IPS-NIHi7 (cell line): ENCODE data around the gene TMEM208.
A peak's percentile ranks its signal among the peaks of the same experiment; 100 is the strongest.

Experiments used
- DNase-seq: peaks from one replicate; pipeline ENCODE4 v3.0.0; 2012; ENCODE audit warnings: mixed read lengths; ENCODE audit errors: extremely low spot score

TMEM208 gene

DNA sequence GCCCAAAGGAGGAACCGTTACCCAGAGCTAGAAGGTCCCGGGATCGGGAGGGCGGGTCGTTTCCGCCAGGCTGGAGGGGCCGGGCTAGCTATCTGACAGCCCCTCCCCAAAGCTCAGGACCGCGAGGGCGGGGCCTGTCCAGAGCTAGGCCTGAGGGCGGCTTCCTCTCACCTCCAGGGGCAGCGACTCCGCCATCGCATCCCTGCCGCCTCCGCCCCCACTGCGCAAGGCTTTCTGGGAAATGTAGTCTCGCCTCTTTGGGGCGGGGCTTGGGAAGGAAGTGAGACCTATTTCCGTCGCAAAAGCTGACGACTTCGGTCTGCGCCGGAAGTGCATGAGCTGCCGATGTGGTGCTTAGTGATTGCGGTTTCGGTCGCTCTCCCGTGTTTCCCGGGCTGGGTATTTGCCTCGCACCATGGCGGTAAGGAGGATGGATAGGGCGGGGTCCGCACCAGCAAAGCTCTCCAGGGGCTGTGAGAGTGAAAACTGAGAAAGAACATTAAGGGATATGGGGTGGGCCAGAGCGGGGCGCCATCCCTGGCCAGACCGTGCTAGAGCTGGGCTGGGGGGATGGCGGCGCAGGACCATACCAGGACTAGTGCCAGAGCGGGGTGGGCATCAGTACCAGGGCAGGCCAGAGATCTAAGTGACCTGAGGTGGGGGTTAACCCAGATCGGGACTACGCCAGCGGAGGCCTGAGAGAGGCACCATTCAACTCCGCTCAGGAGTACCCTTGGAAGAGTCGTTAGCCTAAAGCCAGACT is at the start of gene TMEM208:
TSS of gene TMEM208 (plus strand) at position 327 of the 763 bp plus-strand sequence. CDS start at position 416, 89 bp downstream.
- peak; percentile 100 for DNase-seq

DNA sequence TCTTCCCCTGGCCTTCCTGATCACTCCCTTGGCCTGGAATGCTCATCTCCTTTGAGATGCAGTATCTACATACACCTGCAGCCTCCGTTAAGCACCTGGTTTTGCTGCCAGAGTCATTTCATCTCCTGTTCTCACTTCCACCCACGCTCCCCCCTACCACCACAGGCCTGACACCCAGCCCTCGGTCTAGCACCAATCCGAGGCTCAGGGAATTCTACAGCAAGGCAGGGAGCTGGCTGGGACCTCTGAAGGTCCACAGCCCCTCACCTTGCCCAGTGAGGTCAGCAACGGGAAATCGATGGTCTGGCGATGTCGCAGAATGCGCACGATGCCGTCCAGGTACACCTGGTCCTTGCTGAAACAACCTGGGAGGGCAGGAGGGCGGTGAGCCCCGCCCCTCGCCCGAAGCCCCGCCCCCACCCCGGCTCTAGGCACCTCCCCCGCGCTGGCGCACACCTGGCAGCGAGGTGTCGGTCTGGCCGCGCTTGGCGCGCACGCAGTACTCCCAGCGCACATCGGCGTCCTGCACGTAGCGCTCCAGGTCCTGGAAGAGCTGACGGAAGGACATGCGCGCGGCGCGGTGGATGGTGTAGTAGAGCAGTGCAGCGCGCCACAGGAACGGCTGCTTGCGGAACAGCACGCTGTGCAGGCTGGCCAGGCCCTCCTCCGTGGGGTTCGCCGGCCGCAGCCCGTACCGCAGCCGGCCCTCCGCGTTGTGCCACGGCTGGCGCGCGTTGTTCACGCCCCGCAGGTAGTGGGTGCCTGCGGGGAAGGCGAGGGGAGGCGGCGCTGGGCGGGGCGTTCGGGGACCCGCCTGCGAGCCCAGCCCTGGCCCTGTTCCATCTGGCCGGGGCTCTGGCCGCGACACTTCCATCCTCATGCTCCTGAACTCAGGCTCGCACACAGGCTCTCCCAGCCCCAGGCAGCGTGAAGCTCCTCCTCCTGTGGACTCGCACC is 48.9 kb upstream of the TMEM208 start:
- peak; percentile 91 for DNase-seq

DNA sequence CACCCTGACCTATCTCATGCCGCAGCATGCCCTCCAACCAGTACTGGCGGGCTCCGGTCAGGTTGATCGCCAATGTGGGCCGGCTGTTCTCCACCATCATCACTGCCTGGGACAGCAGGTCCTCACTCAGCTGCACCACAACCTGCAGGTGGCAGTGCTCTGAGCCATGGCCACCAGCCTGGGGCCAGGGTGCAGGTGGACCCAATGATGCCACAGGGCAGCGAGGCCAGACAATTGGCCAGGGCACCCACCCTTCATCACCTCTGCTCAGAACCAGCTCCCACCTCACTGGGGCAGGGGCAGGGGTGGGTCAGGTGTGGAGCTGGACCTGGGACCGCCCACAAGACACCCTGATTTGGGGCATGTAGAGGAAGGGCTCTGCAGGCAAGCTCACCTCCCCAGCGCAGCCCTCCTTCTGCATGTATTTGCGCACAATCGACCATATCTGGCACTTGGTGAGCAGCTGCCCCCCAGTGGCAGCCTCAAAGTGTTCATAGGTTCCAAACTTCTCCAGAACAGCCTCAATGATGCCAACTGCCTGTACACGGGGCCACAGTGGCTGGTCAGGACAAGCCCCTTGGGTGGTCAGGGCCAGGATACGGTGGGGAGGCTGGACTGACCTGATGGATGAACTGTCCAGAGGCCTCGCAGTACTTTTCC is 47.4 kb upstream of the TMEM208 start:
- DNase-seq = no peak

DNA sequence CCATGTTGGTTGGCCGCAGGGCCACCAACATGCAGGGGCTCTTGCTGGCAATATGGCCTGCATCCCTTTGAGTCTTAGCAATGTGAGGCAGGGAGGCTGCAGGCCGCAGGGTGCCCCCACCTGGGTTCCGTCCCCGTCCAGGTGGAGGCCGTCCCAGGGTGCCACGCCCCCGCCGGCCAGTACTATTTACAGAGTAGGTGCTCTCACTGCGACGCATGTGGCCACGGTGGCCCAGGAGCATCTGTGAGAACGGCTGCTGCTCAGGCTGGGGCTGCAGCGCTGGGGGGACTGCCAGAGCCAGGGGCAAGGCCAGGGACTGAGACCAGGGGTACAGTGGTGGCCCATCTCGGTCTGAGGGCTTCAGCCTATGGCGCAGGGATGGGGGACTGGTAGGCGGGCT is 46.8 kb upstream of the TMEM208 start:
- no peak for DNase-seq

DNA sequence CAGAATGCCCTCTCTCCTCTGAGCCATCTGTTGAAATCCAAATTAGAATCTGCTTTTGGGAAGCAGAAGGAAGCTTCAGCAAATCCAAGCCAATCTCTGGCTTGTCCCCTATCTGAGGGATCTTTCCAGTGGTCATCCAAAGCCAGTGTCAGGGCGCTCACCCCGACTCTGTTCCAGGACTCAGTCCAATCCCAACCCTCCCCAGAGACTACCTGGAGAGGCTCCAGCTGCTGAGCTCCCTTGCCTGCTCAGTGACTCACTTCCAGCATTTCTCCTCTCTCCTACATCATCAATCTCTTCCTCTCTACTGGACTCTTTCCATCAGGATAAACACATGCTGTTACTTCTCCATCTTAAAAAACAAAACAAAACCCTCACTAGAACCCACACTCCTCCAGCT is 45.6 kb upstream of the TMEM208 start:
- DNase-seq = no peak

DNA sequence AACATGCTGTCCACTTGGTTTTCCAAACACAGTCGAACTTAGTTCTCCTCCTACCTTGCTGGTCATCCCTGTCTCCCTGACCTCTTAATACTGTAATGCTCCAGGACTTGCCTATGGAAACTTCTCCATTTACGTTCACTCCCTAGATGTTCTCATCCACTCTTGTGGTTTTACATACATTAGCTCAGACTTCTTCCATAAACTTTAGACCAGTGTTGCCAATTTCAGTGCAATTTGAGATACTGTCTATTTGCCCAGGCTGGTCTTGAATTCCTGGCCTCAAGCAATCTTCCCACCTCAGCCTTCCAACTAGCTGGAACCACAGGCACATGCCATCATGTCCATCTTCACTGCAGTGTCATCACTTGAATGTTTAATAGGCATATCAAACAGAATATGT is 44.6 kb upstream of the TMEM208 start:
- no peak for DNase-seq

DNA sequence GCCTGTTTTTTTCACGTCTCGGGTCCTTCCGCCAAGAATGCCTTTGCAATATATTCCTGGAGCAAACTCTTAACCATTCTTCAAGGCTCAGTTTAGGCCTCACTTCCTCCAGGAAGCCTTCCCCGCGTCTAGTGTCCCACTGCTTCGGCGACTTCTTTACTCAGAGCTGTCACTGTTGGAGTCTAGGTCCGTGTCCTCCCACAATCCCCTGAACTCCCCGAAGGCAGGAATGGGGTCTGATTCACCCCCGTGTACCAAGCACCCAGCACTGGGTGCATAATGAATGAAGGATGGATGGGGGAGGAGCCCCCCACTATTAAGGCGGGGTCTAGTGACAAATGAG is 43.7 kb upstream of the TMEM208 start:
- DNase-seq = no peak

DNA sequence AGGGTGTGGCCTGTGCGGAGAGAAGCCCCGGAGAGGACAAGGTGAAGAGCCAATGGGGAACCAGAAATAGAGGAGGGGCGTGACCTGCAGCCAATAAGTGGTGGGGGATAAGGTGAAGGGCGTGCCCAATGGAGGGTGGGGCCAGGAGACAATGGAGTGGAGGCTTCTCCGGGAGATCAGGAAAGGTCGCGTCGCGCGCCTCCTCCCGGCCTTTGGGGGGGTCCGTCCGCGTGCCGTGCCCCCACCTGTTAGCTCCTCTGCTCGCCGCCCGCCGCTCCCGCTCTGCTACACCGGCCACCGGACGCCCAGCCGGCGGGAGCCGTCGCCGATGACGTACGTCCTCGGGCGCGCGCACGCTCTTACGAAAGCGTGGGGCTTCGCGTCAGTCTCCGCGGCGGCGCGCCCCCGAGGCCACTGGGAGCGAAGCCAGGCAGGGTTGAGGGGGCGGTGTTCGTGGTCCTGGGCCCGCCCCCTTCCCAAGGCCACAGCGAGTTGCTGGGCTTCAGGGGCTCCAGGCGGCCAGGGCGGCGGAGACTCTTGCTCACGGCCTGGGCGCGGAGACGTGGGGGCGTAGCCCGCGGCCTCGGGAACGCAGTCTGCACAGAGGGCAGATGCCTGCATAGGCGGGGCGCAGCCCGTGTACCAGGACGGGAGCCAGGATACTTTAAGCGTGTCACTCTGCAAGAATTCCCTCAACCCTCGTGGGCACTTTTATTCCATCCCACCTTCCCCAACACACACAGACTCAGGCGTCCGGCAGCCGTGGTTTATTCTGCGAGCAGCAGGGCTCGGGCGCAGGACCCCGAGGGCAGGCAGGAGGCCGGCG is 43.1 kb upstream of the TMEM208 start, which contains the start of gene MATCAP1:
TSS of gene MATCAP1 (minus strand) at position 337 of the 826 bp plus-strand sequence. CDS start 3,353 bp downstream, outside the sequence.
- peak; percentile 98 for DNase-seq

DNA sequence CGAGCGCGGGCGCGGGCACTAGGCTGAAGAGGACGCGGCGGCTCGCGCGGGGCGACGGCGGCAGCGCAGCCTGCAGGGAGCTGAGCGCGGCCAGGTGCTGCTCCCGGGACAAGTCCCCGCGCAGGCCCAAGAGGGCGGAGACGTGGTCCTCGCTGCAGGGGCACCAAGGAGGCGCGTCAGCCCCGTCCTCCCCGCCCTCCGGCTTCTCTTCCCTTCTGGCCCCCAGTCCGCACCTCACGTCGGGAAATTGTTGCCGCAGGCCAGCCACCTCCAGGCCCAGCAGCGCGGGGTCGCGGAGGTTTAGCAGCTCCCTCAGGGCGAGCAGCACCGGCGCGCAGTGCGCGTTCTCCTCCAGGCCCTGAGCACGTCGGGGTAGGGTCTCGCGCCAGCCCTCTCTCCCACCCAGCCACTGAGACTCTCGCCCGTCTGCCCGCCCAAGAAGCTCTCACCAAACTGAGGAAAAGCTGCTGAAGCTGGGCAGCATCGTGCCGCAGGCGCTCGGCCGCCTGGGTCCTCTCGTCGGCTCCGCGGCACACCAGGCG is 42.4 kb upstream of the TMEM208 start:
- DNase-seq = no peak

DNA sequence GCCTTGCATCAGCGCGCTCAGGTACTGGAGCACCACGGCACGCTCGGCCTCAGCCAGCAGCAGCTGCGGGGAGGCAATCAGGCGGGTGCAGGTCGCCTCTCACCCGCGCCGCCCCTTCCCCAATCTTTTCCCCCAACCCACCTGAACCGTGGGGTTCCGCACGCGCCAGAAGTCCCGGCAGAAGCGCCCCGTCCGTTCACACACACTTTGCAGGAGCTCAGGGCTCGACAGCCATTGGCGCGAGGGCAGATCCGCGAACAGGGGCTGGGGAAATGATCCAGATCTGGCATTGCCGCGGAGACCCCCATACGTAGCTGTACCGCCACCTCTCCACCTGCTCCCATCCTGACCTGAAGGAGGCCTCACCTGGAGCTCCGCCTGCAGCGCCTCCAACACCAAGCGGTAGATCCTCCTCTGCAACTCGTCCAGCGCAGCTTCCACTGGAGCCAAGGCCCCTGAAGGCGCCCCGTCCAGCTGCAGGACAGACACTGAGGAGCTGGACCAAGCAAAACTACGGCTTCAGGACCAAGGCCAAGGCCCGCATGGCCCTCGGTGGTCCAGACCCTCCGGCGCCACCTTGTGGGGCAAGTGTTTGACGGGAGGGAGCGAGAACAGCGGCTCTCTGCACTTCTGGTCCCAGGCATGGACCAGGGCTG is 41.8 kb upstream of the TMEM208 start:
- peak; percentile 79 for DNase-seq

DNA sequence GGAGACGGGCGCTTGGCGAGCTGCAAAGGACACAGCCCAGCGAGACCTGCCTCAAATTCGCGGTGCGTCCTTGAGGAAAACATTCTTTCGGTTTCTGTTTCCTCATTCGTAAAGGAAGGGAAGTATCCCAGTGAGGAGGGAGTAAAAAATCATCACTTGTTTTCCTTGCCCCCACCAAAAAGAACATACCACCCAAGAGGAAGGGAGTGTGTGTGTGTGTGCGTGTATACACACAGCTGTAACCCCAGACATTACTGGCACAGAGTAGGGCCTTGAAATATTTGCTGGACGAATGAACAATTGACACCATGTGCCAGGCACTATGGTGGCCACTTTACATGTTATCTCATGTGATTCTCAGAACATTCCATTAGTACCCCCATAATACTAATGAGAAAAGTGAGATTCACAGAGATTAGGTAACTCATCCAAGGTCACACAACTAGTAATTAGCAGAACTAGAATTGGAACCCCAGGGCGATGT is 41.2 kb upstream of the TMEM208 start:
- no peak for DNase-seq

DNA sequence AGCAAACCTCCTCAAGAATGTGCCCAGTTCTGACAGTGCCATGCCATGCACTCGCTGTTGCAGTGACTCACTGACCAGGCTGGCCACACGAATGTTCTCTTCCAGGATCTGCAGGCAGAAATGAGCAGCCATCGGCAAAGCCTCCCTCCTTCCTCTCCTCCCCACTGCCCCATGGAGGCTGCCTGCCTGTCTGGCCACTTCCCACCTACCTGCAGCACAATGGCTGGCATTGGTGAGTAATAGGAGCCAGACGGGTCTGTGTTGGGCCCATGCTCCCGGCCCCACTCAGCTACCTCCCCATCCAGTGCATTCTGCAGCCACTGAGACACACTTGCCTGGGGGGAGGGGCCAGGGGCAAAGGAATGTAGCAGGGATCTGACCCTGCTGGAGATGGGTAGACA is 40.4 kb upstream of the TMEM208 start:
- no peak for DNase-seq

DNA sequence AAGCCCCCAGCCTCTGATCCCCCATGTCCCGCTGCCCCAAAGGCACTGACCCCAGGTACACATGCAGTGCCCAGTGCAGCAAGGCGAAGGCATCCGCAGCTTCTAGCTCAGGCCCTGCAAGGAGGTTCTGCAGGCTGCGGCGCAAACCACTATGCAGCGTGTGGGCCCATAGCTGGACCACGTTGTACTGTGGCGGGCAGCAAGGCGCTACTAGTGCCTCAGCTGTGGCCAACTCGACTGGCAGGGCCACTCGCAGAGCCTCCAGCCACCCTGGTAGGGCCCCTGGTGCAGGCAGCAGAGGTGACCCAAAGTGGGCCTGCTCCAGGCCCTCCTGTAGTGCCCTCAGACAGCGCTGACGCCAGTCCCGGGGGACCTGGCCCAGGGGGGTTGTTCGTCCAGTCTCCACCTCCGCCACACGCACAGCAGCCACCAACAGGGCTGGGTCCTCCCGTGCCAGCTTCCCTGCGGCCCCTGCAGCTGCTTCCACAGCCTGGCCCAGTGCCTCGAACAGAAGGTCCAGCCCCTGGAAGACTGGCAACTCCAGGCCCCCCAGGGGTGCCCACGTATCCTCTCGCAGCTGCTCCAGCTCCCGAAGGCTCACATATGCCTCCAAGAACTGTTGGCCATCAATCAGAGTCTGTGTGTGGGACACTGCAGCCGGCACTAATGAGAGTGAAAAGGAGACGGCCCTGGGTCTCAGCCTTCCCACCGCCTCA is 39.6 kb upstream of the TMEM208 start:
- DNase-seq = no peak

DNA sequence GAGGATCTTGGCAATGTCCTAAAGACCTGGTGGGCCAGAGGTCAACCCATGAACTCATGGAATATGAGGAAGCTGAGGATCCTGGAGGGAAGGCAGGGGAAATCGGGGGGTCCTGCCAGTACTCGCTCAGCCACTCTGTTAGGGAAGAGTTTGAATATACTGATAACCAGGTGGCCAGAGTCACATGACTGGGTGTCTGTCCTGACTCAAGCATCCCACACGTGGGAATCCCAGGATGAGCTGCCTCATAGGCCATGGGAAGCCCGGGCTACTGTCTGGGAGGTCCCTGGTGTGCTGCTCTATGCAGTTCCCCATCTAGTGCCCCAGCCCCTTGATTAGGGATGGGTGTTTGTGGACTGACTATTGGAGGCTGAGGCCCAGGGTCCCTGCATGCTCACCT is 38.6 kb upstream of the TMEM208 start:
- no peak for DNase-seq

DNA sequence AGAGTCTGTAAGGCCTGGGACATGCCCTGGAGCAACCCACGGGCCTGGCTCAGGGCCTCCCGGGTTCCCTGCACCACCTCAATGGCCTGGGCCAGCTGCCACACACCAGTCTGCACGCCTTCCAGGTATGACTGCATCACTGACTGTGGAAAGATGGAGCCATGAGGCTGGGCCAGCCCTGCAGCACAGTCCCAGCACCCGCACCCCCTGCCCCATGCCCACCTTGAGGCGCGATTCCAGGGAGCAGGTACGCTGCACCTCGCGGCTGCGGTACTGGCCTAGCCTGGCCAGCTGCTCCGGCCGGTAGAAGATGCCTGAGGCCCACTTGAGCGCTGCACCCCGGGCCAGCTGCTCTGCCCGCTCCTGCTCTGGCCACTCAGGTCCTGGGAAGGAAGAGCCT is 38.1 kb upstream of the TMEM208 start:
- DNase-seq = no peak

DNA sequence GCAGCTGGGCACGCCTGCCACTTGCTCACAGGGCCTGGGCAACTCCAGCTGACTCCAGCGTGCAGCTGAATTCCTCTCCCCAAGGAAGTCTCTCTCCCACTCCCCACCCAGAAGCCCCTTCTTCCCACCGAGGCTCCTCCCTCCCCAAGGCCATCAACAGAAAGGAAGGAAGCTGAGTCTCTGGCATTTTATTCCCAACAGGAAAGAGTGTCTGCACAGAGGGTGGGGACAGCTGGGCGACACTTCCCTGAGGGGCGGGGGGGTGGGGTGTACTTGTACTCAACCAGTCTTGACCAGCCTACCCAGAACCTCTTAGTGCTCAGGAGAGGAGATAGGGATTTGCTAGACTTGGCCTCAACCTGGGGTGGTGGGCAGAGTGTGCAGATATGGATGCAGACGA is 36.9 kb upstream of the TMEM208 start, which contains the start of gene EXOC3L1:
TSS of gene EXOC3L1 (minus strand) at position 96 of the 400 bp plus-strand sequence. CDS start 460 bp downstream, outside the sequence.
- DNase-seq = no peak

DNA sequence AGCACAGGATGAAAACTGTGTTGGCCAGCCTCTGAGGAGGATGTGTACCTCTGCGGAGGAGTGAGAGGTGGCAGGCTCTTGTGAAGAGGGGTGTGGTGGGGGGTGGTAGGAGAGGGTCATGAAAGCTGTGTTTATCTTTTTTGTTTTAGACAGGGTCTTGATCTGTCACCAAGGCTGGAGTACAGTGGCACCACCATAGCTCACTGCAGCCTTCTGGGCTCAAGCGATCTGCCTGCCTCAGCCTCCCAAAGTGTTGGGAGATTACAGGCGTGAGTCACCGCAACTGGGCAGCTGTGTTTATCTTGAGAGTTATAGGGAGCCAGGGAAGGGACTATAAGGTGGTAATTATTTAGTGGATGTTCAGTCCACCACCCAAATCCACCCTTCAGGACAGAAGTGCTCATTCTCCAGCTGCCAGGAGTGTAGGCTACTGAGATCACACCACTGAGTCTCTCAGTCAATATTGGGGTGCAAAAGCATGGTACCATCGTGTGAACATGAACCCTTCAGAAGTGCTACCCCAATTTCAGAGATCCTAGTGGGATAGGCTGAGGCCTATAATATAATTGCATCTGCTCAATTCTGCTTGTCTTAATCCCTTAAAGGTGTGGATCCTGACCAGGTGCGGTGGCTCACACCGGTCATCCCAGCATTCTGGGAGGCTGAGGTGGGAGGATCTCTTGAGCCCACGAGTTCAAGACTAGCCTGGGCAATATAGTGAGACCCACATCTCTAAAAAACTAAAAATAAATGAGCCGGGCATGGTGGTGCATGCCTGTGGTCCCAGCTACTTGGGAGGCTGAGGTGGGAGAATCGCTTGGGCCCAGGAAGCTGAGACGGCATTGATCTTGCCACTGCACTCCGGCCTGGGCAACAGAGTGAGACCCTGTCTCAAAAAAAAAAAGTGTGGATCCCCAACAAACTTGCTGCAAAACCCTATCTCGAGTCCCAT is 36.2 kb upstream of the TMEM208 start:
- DNase-seq = no peak

DNA sequence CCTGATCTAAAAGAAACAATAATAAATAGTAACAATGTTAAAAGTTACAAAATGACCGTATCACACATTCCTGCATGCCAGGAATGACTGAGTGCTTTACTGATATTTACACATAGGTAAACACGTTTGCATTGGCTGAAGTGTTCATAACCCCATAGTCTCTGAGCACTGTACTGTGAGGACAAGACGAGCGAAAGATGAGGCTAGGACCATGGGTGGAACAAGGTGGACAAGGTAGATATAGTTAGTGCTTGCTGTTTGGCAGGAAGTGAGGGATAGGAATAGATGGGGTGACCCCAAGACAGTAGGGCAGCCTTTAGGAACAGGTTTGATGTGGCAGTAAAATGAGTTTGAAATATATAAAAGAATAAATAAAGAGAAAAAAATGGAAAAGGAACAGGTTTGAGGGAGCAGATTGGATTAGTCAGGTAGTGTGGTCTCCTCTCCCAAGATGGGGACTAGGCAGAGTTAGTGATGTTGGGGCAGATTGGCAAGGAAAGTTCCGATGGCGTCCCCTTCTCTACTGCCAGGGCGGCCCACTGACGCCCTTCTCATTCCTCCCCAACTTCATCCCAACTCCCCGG is 35.4 kb upstream of the TMEM208 start:
- no peak for DNase-seq
